ENCODE data around the gene ITM2C.

- no peak for TF ChIP-seq CTCF (IDR thresholded peaks at IDR 0.05; ENCODE audit: low read depth, low read length, poor library complexity, severe bottlenecking)
- no peak for TF ChIP-seq EZH2phosphoT487 (IDR thresholded peaks at IDR 0.05; ENCODE audit: borderline replicate concordance, low read length)
These were observed 13.2 kb downstream of the ITM2C start for GRCh38 chr2:230877759-230878598.
